GM23248 (cell line): ENCODE data around the gene SETD2. TPM values are rescaled to one million over a fixed set of nuclear protein-coding genes. Genes with fewer than 3 reads are reported as not detected.

Source experiments
- DNase-seq: peaks from one replicate; pipeline ENCODE4 v3.0.0-alpha.2; 2015
- H2AFZ ChIP-seq: fragments of 200-600 bp; sonication (generic); 2 replicates; pipeline ENCODE4 v1.6.1; 2016; ENCODE audit warnings: antibody characterized with exemption
- H3F3A ChIP-seq: fragments of 200-600 bp; sonication (generic); 2 replicates; pipeline ENCODE4 v1.6.1; 2016; ENCODE audit warnings: mild to moderate bottlenecking, antibody characterized with exemption, mixed run types; ENCODE audit not compliant: insufficient read depth
- H3K27ac ChIP-seq: fragments of 200-600 bp; sonication (generic); 2 replicates; pipeline ENCODE4 v1.5.1; 2016; ENCODE audit warnings: mild to moderate bottlenecking
- H3K27me3 ChIP-seq: fragments of 200-600 bp; sonication (generic); replicated peaks from 2 replicates; pipeline ENCODE4 v1.6.1; 2016; ENCODE audit warnings: mild to moderate bottlenecking; ENCODE audit not compliant: insufficient read depth
- H3K36me3 ChIP-seq: fragments of 200-600 bp; sonication (generic); 2 replicates; pipeline ENCODE4 v1.6.1; 2016; ENCODE audit warnings: low read depth, mild to moderate bottlenecking
- H3K4me1 ChIP-seq: fragments of 200-600 bp; sonication (generic); 2 replicates; pipeline ENCODE4 v1.6.1; 2016; ENCODE audit warnings: mild to moderate bottlenecking; ENCODE audit not compliant: insufficient read depth
- H3K4me2 ChIP-seq: fragments of 200-600 bp; sonication (generic); one replicate; pipeline ENCODE4 v1.6.1; 2016; ENCODE audit warnings: mild to moderate bottlenecking; ENCODE audit not compliant: unreplicated experiment
- H3K4me3 ChIP-seq: fragments of 200-600 bp; sonication (generic); 2 replicates; pipeline ENCODE4 v1.5.1; 2016; ENCODE audit warnings: mild to moderate bottlenecking
- H3K79me2 ChIP-seq: fragments of 200-600 bp; sonication (generic); 2 replicates; pipeline ENCODE4 v1.6.1; 2016; ENCODE audit warnings: mild to moderate bottlenecking; ENCODE audit not compliant: insufficient read depth
- H3K9ac ChIP-seq: fragments of 200-600 bp; sonication (generic); 2 replicates; pipeline ENCODE4 v1.6.1; 2016; ENCODE audit warnings: mild to moderate bottlenecking
- H3K9me2 ChIP-seq: fragments of 200-600 bp; sonication (generic); 2 replicates; pipeline ENCODE4 v1.6.1; 2016; ENCODE audit warnings: mixed run types, mild to moderate bottlenecking, moderate library complexity; ENCODE audit not compliant: insufficient read depth
- H3K9me3 ChIP-seq: fragments of 200-600 bp; sonication (generic); one replicate; pipeline ENCODE4 v1.6.1; 2017; ENCODE audit warnings: low read depth
- H4K20me1 ChIP-seq: fragments of 200-600 bp; sonication (generic); 2 replicates; pipeline ENCODE4 v1.6.0; 2016; ENCODE audit not compliant: insufficient read depth
- EZH2 ChIP-seq: fragments of 200-600 bp; sonication (generic); IDR thresholded peaks from 2 replicates; pipeline ENCODE4 v1.6.1; 2018; ENCODE audit warnings: antibody characterized with exemption, mild to moderate bottlenecking; ENCODE audit not compliant: insufficient read depth, poor library complexity, severe bottlenecking
- EZH2phosphoT487 ChIP-seq: fragments of 200-600 bp; sonication (generic); IDR thresholded peaks from 2 replicates; pipeline ENCODE4 v1.6.1; 2018; ENCODE audit warnings: antibody characterized with exemption, moderate library complexity, mild to moderate bottlenecking, low read depth; ENCODE audit not compliant: insufficient read depth
- WGBS, 2 experiments: methylation state at CpG; one replicate each; pipeline ENCODE4 v1.1.6; 2015 to 2017; ENCODE audit warnings: low lambda C conversion rate in 2 of 2, low coverage in 1 of 2; ENCODE audit errors: missing lambda C conversion rate in 2 of 2; 5-methylcytosine and 5-hydroxymethylcytosine counted together
- in situ Hi-C: fragments of 300-500 bp; cut with MboI; formaldehyde crosslinking; loops from 2 replicates; pipeline ENCODE4 v1.15.0; 2020
- polyA plus RNA-seq: library from polyadenylated mRNA; unstranded; fragments of >200 nt; fragmentation: Nextera tagmentation; extraction: Ambion mirVana; gene quantifications from 2 replicates; pipeline ENCODE4 v1.2.1, GENCODE V29; 2016
- total RNA-seq: library from RNA; depleted of rRNA; stranded (reverse); fragments of >200 nt; shearing (Covaris generic); gene quantifications from 2 replicates; pipeline ENCODE4 v1.2.3, GENCODE V29; 2014

SETD2 gene
- total and polyA plus RNA-seq, 2 experiments from 2014 or later = 16.2 to 24.0 TPM

- no peak for DNase-seq
- TF ChIP-seq EZH2phosphoT487 = no peak
- TF ChIP-seq EZH2 = no peak
- H3K4me1 ChIP-seq = no peaks in the 10 kb centered on the region
- no peak overlapping the region for H3K27ac ChIP-seq
- 74 to 75% methylated on average over 5 of the region's 5 CpGs for WGBS, 2 experiments
- no peaks in the 10 kb centered on the region for H3F3A ChIP-seq
- H3K9ac ChIP-seq = no peak overlapping the region
- H3K27me3 ChIP-seq = no peaks in the 10 kb centered on the region
- H4K20me1 ChIP-seq = no peaks in the 10 kb centered on the region
- H3K36me3 ChIP-seq = no peaks in the 10 kb centered on the region
- H3K4me2 ChIP-seq = no peak overlapping the region
- no peaks in the 10 kb centered on the region for H3K9me2 ChIP-seq
- H3K4me3 ChIP-seq = no peak overlapping the region
- H3K79me2 ChIP-seq = no peaks in the 10 kb centered on the region
- H2AFZ ChIP-seq = no peak overlapping the region
- no peaks in the 10 kb centered on the region for H3K9me3 ChIP-seq
- in situ Hi-C loops = no loop called here
Measured at GRCh38 chr3:46985588-46985987, 178.3 kb downstream of the SETD2 start.

- 78 to 83% methylated on average over 11 of the region's 11 CpGs for WGBS, 2 experiments
- no peaks in the 10 kb centered on the region for H3K9me2 ChIP-seq
- H3K4me2 ChIP-seq = no peak overlapping the region
- TF ChIP-seq EZH2 (no peak), EZH2phosphoT487 (no peak)
- in situ Hi-C loops = no loop called here
- no peaks in the 10 kb centered on the region for H3K4me1 ChIP-seq
- H3K79me2 ChIP-seq = no peaks in the 10 kb centered on the region
- no peak for DNase-seq
- no peaks in the 10 kb centered on the region for H3F3A ChIP-seq
- H2AFZ ChIP-seq = no peak overlapping the region
- no peak overlapping the region for H3K27ac ChIP-seq
- no peaks in the 10 kb centered on the region for H3K36me3 ChIP-seq
- H3K27me3 ChIP-seq = no peaks in the 10 kb centered on the region
- no peak overlapping the region for H3K9ac ChIP-seq
- H3K9me3 ChIP-seq = no peaks in the 10 kb centered on the region
- H4K20me1 ChIP-seq = no peaks in the 10 kb centered on the region
- no peak overlapping the region for H3K4me3 ChIP-seq
Measured at GRCh38 chr3:46984591-46985459, 179.1 kb downstream of the SETD2 start.

- in situ Hi-C loops = no loop called here
- Histone ChIP-seq H2AFZ (no peak overlapping the region), H3K79me2 (no peaks in the 10 kb centered on the region), H3K27me3 (no peaks in the 10 kb centered on the region), H3K9ac (no peak overlapping the region), H3K9me3 (no peaks in the 10 kb centered on the region), H3K36me3 (no peaks in the 10 kb centered on the region), H3K4me1 (peaks cover 4% of the 10 kb centered on the region; the same call in 1 of the 2 replicates), H4K20me1 (no peaks in the 10 kb centered on the region), H3K9me2 (no peaks in the 10 kb centered on the region), H3K27ac (no peak overlapping the region), H3F3A (peaks cover under 1% of the 10 kb centered on the region; the same call in 1 of the 2 replicates), H3K4me3 (no peak overlapping the region), H3K4me2 (no peak overlapping the region)
- no peak for DNase-seq
- WGBS, 2 experiments = 93 to 100% methylated on average over 2 of the region's 2 CpGs
- TF ChIP-seq EZH2phosphoT487 = no peak
- no peak for TF ChIP-seq EZH2
Measured at GRCh38 chr3:46982546-46982945, 181.4 kb downstream of the SETD2 start.

DNA sequence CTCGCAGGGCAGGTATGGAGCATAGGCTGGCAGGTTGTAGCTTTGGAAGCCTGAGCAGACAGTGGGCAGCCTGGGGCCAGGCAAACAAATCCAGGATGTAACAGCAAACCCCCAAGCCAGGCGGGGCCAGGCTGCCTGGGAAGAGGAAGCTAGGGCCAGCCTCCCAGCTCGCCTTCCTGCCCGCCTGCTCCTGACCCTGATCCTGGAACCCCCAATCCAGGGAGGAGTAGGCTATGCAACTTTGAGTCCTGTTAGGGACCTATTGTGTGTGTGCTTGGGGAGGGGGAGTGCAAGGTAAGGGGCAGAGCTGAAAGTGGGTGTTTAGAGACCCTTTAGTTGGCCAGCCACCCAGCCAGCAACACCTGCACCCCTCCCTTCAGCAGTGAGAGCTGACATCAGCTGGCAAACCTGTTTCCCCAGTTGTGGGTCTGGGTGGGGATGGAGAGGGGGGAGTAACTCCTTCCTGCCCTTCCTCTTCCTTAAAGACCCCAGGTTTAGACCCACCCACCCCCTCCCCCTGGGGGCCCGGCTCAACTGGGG lies 181.9 kb downstream of the SETD2 start:
- Histone ChIP-seq H3K36me3 (no peaks in the 10 kb centered on the region), H3K27me3 (no peaks in the 10 kb centered on the region), H4K20me1 (no peaks in the 10 kb centered on the region), H3K9ac (no peak overlapping the region), H3K4me1 (peaks cover 9% of the 10 kb centered on the region; the same call in 1 of the 2 replicates), H2AFZ (no peak overlapping the region), H3K9me2 (no peaks in the 10 kb centered on the region), H3K4me2 (no peak overlapping the region), H3K4me3 (no peak overlapping the region), H3K9me3 (no peaks in the 10 kb centered on the region), H3F3A (peaks cover 6% of the 10 kb centered on the region; the same call in 1 of the 2 replicates), H3K79me2 (no peaks in the 10 kb centered on the region), H3K27ac (no peak overlapping the region)
- WGBS, 2 experiments = 74 to 77% methylated on average over 5 of the region's 5 CpGs
- no peak for DNase-seq
- in situ Hi-C loops = no loop called here
- TF ChIP-seq EZH2 (no peak), EZH2phosphoT487 (no peak)
